IMR-90 (cell line): ENCODE measurements around the gene MFAP3L.

ENCODE experiments used
- BHLHE40 ChIP-seq: fragments of 150-350 bp; IDR thresholded peaks from 2 replicates; pipeline ENCODE4 v1.6.1; 2016; ENCODE audit warnings: mild to moderate bottlenecking, low read depth, low read length
- CEBPB ChIP-seq: IDR thresholded peaks from 2 replicates; pipeline ENCODE4 v1.6.1; 2012; ENCODE audit warnings: low read depth, low read length, improper control_type of control experiment
- MAFK ChIP-seq: IDR thresholded peaks from 2 replicates; pipeline ENCODE4 v1.6.1; 2012; ENCODE audit warnings: low read depth, low read length, improper control_type of control experiment
- MAZ ChIP-seq: IDR thresholded peaks from 2 replicates; pipeline ENCODE4 v1.6.1; 2012; ENCODE audit warnings: low read depth, mild to moderate bottlenecking, low read length, improper control_type of control experiment, moderate library complexity, borderline replicate concordance
- MXI1 ChIP-seq: IDR thresholded peaks from 2 replicates; pipeline ENCODE4 v1.6.1; 2012; ENCODE audit warnings: low read depth, mild to moderate bottlenecking, low read length, moderate library complexity, borderline replicate concordance
- NFE2L2 ChIP-seq: fragments of 150-350 bp; IDR thresholded peaks from 2 replicates; pipeline ENCODE4 v1.6.1; 2016; ENCODE audit warnings: low read depth, mild to moderate bottlenecking, low read length
- POLR2A ChIP-seq: IDR thresholded peaks from 2 replicates; pipeline ENCODE4 v1.6.1; 2012; ENCODE audit warnings: mild to moderate bottlenecking, low read depth, low read length
- RAD21 ChIP-seq: IDR thresholded peaks from 2 replicates; pipeline ENCODE4 v1.6.1; 2012; ENCODE audit warnings: low read length, improper control_type of control experiment
- RFX5 ChIP-seq: IDR thresholded peaks from 2 replicates; pipeline ENCODE4 v1.8.0; 2012; ENCODE audit warnings: low read depth, mild to moderate bottlenecking, low read length, moderate library complexity
- SMC3 ChIP-seq: fragments of 150-350 bp; IDR thresholded peaks from 2 replicates; pipeline ENCODE4 v1.6.1; 2016; ENCODE audit warnings: low read depth, mild to moderate bottlenecking, antibody characterized with exemption, low read length, moderate library complexity
- TF ChIP-seq, protein P1 (sequence below): conservative IDR thresholded peaks from 2 replicates; pipeline ENCODE4 v1.5.1; 2012; ENCODE audit warnings: mild to moderate bottlenecking, low read depth, low read length, improper control_type of control experiment
- TF ChIP-seq, protein P2 (sequence below): fragments of 150-350 bp; IDR thresholded peaks from 2 replicates; pipeline ENCODE4 v1.6.1; 2016; ENCODE audit warnings: low read depth, mild to moderate bottlenecking, low read length, moderate library complexity, borderline replicate concordance

DNA sequence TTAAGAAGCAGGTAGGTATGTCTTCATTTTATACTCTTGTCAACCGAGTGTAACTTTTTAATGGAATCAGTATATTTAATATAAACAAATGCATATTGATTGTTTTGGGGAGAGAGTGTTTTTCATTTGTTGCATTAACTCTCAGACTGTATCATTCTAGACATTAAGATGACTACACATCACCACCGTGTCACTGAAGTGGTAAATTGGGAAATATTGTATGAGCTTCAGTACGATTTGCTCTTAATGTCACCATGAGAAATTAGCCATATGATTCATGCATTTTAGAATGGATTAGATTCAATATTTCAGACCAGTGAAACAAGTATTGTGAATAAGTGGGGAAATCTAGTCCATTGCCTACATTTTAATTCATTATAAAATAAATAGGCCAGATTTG is 9.7 kb upstream of the MFAP3L start:
- TF ChIP-seq, protein P1, sequence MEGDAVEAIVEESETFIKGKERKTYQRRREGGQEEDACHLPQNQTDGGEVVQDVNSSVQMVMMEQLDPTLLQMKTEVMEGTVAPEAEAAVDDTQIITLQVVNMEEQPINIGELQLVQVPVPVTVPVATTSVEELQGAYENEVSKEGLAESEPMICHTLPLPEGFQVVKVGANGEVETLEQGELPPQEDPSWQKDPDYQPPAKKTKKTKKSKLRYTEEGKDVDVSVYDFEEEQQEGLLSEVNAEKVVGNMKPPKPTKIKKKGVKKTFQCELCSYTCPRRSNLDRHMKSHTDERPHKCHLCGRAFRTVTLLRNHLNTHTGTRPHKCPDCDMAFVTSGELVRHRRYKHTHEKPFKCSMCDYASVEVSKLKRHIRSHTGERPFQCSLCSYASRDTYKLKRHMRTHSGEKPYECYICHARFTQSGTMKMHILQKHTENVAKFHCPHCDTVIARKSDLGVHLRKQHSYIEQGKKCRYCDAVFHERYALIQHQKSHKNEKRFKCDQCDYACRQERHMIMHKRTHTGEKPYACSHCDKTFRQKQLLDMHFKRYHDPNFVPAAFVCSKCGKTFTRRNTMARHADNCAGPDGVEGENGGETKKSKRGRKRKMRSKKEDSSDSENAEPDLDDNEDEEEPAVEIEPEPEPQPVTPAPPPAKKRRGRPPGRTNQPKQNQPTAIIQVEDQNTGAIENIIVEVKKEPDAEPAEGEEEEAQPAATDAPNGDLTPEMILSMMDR, result no peak
- TF ChIP-seq SMC3, result no peak
- no peak for TF ChIP-seq CEBPB
- TF ChIP-seq MXI1, result no peak
- no peak for TF ChIP-seq RFX5
- TF ChIP-seq POLR2A, result no peak
- TF ChIP-seq RAD21, result no peak
- no peak for TF ChIP-seq MAFK
- TF ChIP-seq MAZ, result no peak
- TF ChIP-seq BHLHE40, result no peak
- TF ChIP-seq, protein P2, sequence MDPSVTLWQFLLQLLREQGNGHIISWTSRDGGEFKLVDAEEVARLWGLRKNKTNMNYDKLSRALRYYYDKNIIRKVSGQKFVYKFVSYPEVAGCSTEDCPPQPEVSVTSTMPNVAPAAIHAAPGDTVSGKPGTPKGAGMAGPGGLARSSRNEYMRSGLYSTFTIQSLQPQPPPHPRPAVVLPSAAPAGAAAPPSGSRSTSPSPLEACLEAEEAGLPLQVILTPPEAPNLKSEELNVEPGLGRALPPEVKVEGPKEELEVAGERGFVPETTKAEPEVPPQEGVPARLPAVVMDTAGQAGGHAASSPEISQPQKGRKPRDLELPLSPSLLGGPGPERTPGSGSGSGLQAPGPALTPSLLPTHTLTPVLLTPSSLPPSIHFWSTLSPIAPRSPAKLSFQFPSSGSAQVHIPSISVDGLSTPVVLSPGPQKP, result no peak
- no peak for TF ChIP-seq NFE2L2
